RPMI7951 (cell line): ENCODE data around the gene PPP1R10. TPM values are rescaled to one million over a fixed set of nuclear protein-coding genes. Genes with fewer than 3 reads are reported as not detected.

ENCODE experiments used
- DNase-seq: peaks from one replicate; pipeline ENCODE4 v3.0.0-alpha.2; 2012; ENCODE audit warnings: low read depth
- total RNA-seq: library from RNA; depleted of rRNA; stranded (reverse); fragments of >200 nt; shearing (Covaris generic); gene quantifications from 2 replicates; pipeline ENCODE4 v1.2.3, GENCODE V29; 2014

The PPP1R10 gene
- total RNA-seq, 1 experiment from 2014 or later = 36.8 TPM

DNA sequence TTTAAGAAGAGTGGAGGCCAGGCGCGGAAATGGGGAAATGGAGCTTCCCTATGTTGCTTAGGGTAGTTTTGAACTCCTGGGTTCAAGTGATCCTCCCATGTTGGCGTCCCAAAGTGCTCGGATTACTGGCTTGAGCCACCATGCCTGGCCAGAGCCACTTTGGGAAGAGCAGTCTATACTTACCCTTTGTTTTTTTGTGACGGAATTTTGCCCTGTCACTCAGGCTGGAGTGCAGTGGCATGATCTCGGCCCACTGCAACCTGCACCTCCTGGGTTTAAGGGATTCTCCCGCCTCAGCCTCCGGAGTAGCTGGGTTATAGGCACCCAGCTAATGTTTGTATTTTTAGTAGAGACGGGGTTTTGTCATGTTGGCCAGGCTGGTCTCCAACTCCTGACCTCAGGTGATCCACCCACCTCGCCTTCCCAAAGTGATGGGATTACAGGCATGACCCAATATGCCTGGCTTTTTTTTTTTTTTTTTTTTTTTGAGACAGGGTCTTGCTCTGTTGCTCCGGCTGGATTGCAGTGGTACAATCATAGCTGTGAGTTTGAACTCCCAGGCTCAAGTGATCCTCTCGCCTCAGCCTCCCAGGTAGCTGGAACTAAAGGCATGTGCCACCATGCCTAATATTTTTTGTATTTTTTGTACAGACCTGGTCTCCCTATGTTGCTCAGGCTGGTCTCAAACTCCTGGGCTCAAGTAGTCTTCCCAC lies 18.0 kb downstream of the PPP1R10 start:
- DNase-seq = no peak

GRCh38 chr6:30597315-30598144 lies 19.5 kb downstream of the PPP1R10 start:
- DNase-seq = peak; percentile 77

DNA sequence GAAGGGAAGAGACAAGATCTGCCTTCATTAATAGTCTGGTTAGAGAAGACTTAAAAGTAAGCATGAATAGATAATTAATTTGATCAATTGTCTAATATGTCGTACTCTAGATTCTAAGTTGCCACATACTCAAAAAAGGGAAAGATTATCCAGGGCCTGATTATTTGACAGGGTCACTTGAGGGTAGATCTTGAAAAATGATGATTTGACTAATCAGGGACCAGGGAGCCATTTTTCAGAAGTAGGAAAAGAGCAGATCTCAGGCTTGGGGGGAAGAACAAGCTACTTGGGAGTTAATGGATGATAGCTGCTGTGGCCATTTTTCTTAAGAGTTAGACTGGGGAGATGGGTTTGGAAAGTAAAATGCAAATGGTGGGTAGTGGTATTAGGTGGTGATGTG lies 24.8 kb downstream of the PPP1R10 start:
- no peak for DNase-seq

GRCh38 chr6:30591008-30591407 lies 26.0 kb downstream of the PPP1R10 start:
- DNase-seq = peak; percentile 57

GRCh38 chr6:30590509-30590908 lies 26.5 kb downstream of the PPP1R10 start:
- DNase-seq = no peak

DNA sequence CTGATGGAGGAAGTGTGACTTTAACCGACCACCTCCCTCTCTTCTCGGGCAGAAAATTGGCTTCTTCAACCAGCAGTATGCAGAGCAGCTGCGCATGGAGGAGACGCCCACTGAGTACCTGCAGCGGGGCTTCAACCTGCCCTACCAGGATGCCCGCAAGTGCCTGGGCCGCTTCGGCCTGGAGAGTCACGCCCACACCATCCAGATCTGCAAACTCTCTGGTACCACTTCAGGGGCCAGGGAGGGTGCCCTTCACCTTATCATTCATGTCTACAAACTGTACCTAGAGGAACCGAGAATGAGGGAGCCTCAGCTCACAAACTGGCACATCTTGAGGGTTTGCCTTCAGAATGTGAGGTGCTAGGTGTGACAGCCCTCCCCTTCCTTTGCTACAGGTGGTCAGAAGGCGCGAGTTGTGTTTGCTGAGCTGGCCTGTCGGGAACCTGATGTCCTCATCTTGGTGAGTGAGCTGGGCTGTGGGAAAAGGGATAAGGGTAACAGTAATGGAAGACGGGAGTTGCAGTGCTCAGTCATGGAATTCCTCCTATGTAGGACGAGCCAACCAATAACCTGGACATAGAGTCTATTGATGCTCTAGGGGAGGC lies 27.2 kb downstream of the PPP1R10 start:
- no peak for DNase-seq

GRCh38 chr6:30583921-30584320 lies 33.1 kb downstream of the PPP1R10 start:
- no peak for DNase-seq

- no peak for DNase-seq
Measured at GRCh38 chr6:30578051-30578450, 39.0 kb downstream of the PPP1R10 start.

DNA sequence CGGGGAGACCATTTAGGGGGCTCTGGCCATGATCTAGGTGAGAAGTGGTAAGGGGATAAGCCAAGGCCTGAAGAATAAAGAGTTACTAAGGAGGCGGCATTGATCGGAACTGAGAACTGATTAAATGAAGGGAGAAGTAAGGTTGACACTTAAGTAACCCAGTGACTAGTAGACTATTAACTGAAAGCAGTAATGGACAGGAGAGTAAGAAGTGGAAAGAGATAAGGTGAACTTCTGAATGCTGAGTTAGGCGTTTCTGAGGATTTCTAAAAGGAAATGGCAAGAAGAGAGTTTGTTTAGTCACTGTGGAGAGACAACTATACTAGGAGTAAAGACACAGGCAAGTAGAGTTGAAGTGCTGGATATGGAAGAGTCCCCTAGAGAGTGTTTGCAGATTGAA lies 43.9 kb downstream of the PPP1R10 start:
- no peak for DNase-seq

DNA sequence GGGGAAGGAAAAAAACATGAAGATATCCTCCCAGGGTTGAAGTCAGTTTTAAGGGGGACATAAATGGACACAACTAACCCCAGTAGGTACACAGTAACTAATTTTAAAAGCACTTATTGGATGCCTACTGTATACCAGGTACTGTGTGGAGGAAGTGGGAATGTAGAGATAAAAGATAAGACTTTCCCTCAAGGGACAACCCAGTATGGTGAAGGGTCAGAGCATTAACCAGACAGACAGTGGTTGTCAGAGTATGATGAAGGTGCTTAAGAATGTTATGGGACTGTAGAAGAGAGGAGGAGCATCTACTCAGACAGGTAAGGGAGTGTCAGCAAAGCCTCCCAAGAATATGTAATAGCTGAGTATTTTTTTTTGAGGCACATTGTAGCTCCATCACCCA lies 44.9 kb downstream of the PPP1R10 start:
- DNase-seq = no peak

GRCh38 chr6:30571762-30572082 lies 45.3 kb downstream of the PPP1R10 start:
- DNase-seq = no peak

DNA sequence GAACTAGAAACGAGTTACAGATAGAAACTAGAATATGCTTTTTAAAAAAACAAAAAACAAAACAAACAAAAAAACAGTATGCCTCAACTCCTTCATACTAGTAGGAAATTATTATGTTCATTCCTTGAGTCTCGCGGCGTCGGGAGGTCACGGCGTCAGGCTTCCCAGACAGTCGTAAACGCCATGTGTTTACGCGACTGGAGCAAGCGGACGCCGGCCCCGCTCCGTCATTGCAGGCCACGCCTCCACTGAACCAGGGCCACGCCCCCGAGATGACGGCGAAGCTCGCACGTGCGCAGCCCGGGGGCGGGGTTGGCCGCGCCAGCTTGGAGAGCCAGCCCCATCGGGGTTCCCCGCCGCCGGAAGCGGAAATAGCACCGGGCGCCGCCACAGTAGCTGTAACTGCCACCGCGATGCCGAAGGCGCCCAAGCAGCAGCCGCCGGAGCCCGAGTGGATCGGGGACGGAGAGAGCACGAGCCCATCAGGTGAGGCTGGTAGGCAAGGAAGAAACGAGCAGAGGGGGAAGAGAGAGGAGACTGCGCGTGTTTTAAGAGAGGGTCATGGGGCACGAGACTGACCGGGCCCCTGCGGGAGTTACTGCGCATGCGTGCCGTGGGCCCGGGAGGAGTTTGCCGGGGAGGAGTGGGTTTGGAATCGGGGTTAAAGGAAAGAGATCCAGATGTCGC lies 45.8 kb downstream of the PPP1R10 start, which contains the start of gene ABCF1:
Gene ABCF1 (plus strand): TSS at position 368 of the 687 bp plus-strand sequence. CDS start 46 bp downstream, at position 414.
- DNase-seq = peak; percentile 94

- no peak for DNase-seq
Measured at GRCh38 chr6:30570740-30571074, 46.3 kb downstream of the PPP1R10 start.

GRCh38 chr6:30570263-30570662 lies 46.8 kb downstream of the PPP1R10 start:
- DNase-seq = no peak

DNA sequence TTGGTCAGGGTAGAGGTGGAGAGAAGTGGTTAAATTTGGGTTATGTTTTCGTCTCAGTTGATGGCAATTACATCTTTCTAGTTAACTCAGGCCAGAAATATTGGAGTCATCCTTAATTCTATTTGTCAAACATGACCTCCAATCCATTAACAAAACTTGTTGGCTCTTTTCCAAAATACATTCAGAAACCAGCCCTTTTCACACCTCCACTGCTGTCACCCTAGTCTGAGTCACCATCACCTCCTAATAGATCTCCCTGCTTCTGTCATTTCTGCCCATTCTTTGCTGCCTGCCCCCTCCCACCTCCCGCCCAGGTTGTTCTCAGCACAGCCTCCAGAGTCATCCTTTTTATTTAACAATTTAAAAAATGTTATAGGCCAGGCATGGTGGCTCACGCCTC lies 48.8 kb downstream of the PPP1R10 start:
- DNase-seq = no peak

DNA sequence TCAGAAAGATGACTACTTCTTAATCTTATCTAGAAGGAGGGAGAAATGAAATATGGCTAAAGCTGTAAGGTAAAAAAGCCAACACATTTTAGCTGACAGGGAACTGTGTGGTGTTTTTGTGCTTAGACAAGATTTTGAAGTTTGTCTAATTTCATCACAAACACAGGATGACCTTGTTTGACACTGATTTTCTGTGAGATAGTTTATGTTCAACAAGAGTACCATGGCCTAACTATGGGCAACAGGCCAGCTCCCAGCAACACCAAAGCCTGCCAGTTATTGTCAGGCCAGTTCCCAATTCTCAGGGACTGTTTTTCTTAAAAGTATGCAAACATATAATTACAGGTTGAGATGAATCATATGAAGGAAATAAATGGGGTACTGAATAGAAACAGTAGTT lies 51.3 kb downstream of the PPP1R10 start:
- DNase-seq = no peak

DNA sequence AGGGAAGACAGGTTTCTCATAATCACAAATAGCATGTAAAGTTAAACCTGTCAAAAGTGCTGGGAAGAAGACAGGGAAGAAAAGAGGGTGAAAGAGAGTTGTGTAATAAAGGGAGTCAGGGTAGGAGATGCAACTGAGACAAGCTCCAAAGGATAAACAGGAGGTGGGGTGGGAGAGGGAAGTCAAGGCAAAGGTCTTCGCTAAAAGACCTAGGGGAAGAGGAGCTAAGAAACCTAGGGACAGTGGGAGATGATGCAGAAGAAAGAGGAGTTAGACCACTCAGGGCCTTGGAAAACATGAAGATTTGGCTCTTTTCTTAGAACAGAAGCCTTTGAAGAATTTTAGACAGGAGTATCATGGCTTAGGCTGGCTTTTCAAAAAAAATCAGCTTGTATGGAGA lies 52.9 kb downstream of the PPP1R10 start:
- DNase-seq = no peak

DNA sequence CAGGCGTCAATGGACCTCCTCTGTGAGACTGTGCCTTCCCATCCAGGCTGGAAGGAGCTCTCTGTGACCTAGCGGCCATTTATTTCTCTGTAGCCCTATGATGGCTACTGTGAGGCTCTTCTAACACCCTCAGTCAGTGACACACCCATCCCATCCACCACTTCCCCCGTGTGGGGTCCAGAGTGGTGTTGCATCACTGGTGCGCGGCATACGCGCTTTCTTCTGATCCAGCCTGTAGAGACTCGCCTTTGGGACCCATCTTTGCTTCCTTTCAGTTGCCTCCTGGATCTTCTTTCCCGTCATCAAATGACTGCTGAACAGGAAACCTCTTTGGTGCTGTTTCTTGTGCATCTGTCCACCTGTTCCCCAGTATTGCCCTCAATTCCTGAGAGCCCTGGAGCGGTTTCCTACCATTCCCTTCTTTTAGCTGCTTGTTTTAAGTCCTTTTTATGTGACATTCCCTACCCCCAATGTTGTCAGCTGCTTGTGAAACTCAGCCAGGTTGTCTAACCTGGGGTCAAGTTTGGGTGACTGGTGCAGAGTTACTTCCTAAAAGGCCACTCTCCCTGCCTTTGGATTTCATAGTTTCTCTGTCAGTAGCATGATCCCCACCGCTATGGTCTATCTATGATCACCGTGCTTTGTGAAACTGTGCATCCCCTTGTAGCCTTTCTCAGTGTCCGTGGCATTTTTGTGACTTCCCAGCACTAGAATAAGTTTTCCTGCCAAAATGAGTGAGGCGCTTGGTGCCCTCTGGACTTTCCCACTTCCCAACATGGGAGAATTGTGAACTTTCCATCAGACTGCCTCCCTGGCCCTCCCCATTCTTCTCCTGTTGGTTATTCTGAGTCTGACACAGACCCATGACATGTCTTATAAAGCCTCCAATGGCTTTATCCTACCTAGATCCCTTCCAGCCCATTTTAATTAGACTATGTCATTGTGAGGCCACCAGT lies 54.3 kb downstream of the PPP1R10 start:
- no peak for DNase-seq

DNA sequence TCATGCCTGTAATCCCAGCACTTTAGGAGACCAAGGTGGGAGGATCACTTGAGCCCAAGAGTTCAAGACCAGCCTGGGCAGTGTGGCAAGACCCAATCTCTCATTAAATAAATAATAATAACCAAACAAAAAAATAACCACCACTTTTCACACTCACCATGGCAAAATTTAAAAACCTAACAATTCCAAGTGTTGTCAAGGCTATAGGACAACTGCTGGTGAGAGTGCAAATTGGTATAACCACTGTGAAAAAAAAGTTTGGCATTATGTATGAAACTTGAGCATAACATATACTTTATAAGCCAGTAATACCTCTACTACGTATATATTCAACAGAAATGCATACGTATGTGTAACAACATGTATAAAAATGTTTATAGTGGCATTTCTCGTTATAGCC lies 56.1 kb downstream of the PPP1R10 start:
- no peak for DNase-seq

GRCh38 chr6:30557683-30557981 lies 59.4 kb downstream of the PPP1R10 start:
- no peak for DNase-seq

DNA sequence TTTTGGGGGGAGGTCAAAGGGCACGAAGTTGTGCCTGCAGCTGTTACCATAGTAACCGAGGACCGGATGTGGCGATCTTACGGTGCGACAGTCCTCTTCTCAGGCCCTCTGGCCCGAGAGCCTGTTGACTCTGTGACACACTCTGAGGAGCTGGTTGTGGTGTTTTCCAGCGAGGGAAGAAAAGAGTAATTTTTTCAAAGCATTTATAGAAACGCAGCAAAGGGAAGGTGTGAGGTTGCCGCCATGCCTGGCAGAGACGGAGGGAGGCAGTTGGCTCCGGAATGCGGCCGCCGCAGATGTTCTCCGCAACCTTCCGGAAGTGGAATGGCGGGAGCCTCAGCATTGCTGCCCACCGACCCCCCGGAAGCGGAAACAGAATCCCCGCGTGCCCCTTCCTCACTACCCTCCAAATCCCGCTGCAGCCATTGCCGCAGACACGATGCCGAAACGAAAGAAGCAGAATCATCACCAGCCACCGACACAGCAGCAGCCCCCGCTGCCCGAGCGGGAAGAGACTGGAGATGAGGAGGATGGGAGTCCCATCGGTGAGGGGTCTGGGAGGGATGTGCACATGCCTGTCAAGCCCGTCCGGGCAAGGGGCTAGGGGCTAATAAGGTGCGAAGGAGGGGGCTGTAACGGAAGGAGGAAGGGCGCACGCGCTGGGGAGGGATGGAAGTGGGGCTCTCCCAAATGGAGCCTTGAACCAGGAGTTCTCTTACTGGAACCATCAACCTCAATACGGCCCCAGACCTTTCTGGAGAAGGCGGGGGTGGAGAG lies 59.9 kb downstream of the PPP1R10 start, which contains the start of gene PRR3:
Gene PRR3 (plus strand): TSS at position 390 of the 777 bp plus-strand sequence. CDS start 50 bp downstream, at position 440.
- DNase-seq = peak; percentile 89
